ENCODE results near the gene SERF2. TPM values are rescaled to one million over a fixed set of nuclear protein-coding genes. Genes with fewer than 3 reads are reported as not detected.
A peak's percentile ranks its signal among the peaks of the same experiment; 100 is the strongest.

The SERF2 gene
- total RNA-seq, 1 experiment from 2014 or later = 665 TPM

- Histone ChIP-seq H3K9ac (ENCODE audit: low read length) (no peak overlapping the region), H3K9me2 (replicated peaks; ENCODE audit: low read length) (no peaks in the 10 kb centered on the region), H2AFZ (ENCODE audit: low read length) (no peak overlapping the region), H3F3A (ENCODE audit: low read length, unreplicated experiment) (peaks cover 5% of the 10 kb centered on the region), H3K27ac (ENCODE audit: low read length) (no peak overlapping the region), H3K36me3 (ENCODE audit: low read depth, low read length) (peaks cover 31% of the 10 kb centered on the region), H3K79me2 (ENCODE audit: low read length) (peaks cover 48% of the 10 kb centered on the region), H3K4me3 (ENCODE audit: low read length) (no peak overlapping the region), H3K27me3 (ENCODE audit: low read length) (no peaks in the 10 kb centered on the region), H3K4me1 (ENCODE audit: insufficient read depth, low read length) (peaks cover 68% of the 10 kb centered on the region), H3K4me2 (ENCODE audit: low read length) (no peak overlapping the region), H3K9me3 (ENCODE audit: low read length) (no peaks in the 10 kb centered on the region), H4K20me1 (ENCODE audit: low read length) (peaks cover 5% of the 10 kb centered on the region; the same call in 1 of the 2 replicates)
- BruUV-seq (replicated peaks) = no TSS peak
- DNase-seq (no peak), ATAC-seq (no peak)
- POLR2A ChIA-PET (ENCODE audit: unreplicated experiment) = no interaction called here
- CTCF ChIA-PET = no interaction called here
- intact Hi-C loops (cut with micrococcal nuclease) = no loop called here
- TF ChIP-seq EZH2 (IDR thresholded peaks at IDR 0.05; ENCODE audit: low read length, unreplicated experiment) (no peak), EZH2phosphoT487 (IDR thresholded peaks at IDR 0.05; ENCODE audit: borderline replicate concordance, low read length) (no peak), CTCF (conservative IDR thresholded peaks at IDR 0.05; ENCODE audit: low read depth, low read length) (no peak)
These were observed 4.4 kb downstream of the SERF2 start for GRCh38 chr15:43796566-43796965.

DNA sequence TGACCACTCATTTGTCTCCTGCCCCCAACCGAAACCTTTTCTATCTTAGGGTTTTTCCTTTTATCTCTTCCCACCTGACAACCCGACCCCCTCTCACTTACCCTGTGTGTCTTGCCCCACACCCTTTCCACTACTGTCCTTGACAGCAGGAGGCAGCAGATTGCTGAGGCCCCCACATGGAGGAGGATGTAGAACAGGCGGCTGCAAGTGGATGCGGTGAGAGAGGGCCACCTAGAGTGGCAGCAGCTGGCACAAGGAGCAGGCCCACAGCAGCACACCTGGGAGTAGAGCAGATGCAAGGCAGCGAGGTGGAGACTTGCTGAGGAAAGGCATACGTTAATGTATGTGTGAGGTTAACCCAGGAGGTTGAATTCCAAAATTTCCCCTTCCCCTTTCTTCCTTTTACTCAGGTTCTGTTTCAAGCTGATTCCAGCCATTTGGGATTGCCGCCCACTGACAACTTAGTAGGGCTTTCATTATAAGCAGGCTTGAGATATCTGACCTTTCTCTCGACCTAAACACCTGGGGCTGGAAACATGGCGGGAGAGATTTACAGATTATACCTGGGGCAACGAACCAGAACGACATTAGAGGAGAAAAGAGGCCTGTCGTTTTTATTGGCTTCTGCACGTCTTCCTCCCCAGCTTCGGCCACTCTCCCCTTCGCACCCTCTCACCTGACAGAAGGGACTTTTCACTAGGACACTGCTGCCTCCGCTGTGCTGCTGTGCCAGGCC is 7.3 kb downstream of the SERF2 start:
- BruUV-seq (replicated peaks) = no TSS peak
- Histone ChIP-seq H3K79me2 (ENCODE audit: low read length) (peaks cover 33% of the 10 kb centered on the region), H3K9me3 (ENCODE audit: low read length) (no peaks in the 10 kb centered on the region), H3K36me3 (ENCODE audit: low read depth, low read length) (peaks cover 40% of the 10 kb centered on the region), H3F3A (ENCODE audit: low read length, unreplicated experiment) (peaks cover 10% of the 10 kb centered on the region), H2AFZ (ENCODE audit: low read length) (no peak overlapping the region), H3K4me3 (ENCODE audit: low read length) (no peak overlapping the region; the same call in 1 of the 2 replicates), H3K27ac (ENCODE audit: low read length) (peak overlapping the region; percentile 78), H3K4me2 (ENCODE audit: low read length) (peak overlapping the region; percentile 56), H3K9ac (ENCODE audit: low read length) (peak overlapping the region; percentile 56), H3K9me2 (replicated peaks; ENCODE audit: low read length) (no peaks in the 10 kb centered on the region), H3K27me3 (ENCODE audit: low read length) (no peaks in the 10 kb centered on the region), H4K20me1 (ENCODE audit: low read length) (no peaks in the 10 kb centered on the region), H3K4me1 (ENCODE audit: insufficient read depth, low read length) (peaks cover 58% of the 10 kb centered on the region)
- intact Hi-C loops (cut with micrococcal nuclease) = no loop called here
- peak; percentile 27; the same call in 1 of the 2 replicates for TF ChIP-seq CTCF (conservative IDR thresholded peaks at IDR 0.05; ENCODE audit: low read depth, low read length)
- TF ChIP-seq EZH2 (IDR thresholded peaks at IDR 0.05; ENCODE audit: low read length, unreplicated experiment) = no peak
- CTCF ChIA-PET = no interaction called here
- DNase-seq = no peak
- POLR2A ChIA-PET (ENCODE audit: unreplicated experiment) = no interaction called here
- peak; percentile 2 for ATAC-seq

- ChIA-PET CTCF (no interaction called here), POLR2A (ENCODE audit: unreplicated experiment) (interaction anchor here (0.5 to 1.1 kb wide), 5 partner anchors 22 to 421 kb away, joined by 3 to 10 read pairs (median 5); partner anchors contain the start of gene MFAP1)
- DNase-seq (no peak), ATAC-seq (no peak)
- H3K9ac ChIP-seq (ENCODE audit: low read length) = peak within 1 kb of the TSS; percentile 98
- no peaks in the 10 kb centered on the region for H3K9me3 ChIP-seq (ENCODE audit: low read length)
- peak within 1 kb of the TSS; percentile 78 for H3K27ac ChIP-seq (ENCODE audit: low read length)
- peaks cover 15% of the 10 kb centered on the region for H3F3A ChIP-seq (ENCODE audit: low read length, unreplicated experiment)
- H3K9me2 ChIP-seq (replicated peaks; ENCODE audit: low read length) = no peaks in the 10 kb centered on the region
- peaks cover 27% of the 10 kb centered on the region for H3K79me2 ChIP-seq (ENCODE audit: low read length)
- intact Hi-C loops (cut with micrococcal nuclease) = loop anchor here (10.0 kb wide), 1 partner anchor 65 kb away; no protein-coding TSS in a partner anchor
- peak within 1 kb of the TSS; percentile 84 for H3K4me2 ChIP-seq (ENCODE audit: low read length)
- no TSS peak for BruUV-seq (replicated peaks)
- H3K4me1 ChIP-seq (ENCODE audit: insufficient read depth, low read length) = peaks cover 52% of the 10 kb centered on the region
- no peaks in the 10 kb centered on the region for H4K20me1 ChIP-seq (ENCODE audit: low read length)
- peak within 1 kb of the TSS; percentile 100 for H3K4me3 ChIP-seq (ENCODE audit: low read length)
- TF ChIP-seq EZH2phosphoT487 (IDR thresholded peaks at IDR 0.05; ENCODE audit: borderline replicate concordance, low read length) = no peak
- no peak for TF ChIP-seq CTCF (conservative IDR thresholded peaks at IDR 0.05; ENCODE audit: low read depth, low read length)
- TF ChIP-seq EZH2 (IDR thresholded peaks at IDR 0.05; ENCODE audit: low read length, unreplicated experiment) = no peak
- H3K27me3 ChIP-seq (ENCODE audit: low read length) = no peaks in the 10 kb centered on the region
- H2AFZ ChIP-seq (ENCODE audit: low read length) = peak within 1 kb of the TSS; percentile 84
- H3K36me3 ChIP-seq (ENCODE audit: low read depth, low read length) = peaks cover 39% of the 10 kb centered on the region
These were observed 7.8 kb downstream of the SERF2 start, which contains the start of gene SERINC4 for GRCh38 chr15:43799945-43800285. Gene SERINC4, minus strand, starts transcription at chr15:43800220. Its CDS starts 234 bp downstream, at chr15:43799986.

All from PC-3 (cell line).